ENCODE data around the gene PCDH15.

The PCDH15 gene

DNA sequence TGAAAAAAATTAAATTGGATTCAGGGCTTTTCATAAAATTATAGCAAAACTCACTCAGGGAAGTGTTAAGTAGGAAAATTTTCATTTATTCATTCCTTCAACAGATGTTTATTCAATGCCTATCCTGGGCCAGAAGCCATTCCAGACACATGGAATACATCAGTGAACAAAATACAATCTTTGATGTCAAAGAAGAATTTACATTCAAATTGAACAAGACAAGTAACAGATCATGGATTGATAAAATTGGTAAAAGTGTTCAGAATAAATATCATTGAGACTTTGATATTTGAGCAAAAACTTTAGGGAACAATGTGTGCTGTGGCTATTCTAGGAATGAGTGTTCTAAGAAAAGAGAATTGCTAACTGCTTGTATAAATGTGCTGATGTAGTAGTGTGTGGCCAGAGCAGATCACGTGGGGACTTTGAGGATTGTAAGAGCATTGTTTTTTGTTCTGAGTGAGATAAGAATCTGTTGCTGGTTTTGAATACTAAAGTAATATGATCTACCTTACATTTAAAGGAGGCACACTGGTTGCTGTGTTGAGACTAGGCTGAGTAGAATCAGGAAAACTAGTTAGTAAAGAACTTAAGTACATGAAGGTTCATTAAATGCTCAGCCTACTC, 957.2 kb downstream of the PCDH15 start:
- DNase-seq (ENCODE audit: low read depth in 3 of 3) = no peak

GRCh38 chr10:53841483-53842145, 959.4 kb downstream of the PCDH15 start:
- no peak for DNase-seq (ENCODE audit: low read depth in 3 of 3)

DNA sequence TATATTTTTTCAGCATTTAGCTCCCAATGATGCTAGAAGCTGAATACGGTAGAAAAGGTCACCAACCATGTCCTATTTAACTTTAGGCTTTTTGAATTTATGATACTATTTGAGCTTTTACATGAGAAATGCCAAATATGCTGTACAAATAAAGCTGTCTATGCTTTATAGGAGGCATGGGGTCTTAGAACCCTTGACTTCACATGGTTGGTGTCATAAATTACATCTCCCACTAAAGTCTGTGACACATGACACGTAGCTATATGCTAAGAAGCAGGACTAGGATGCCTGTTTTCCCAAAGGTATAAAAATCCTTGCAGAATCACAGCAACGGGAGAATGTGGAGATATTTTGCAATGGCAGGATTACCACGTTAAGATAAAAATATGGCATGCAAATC, 960.4 kb downstream of the PCDH15 start:
- DNase-seq (ENCODE audit: low read depth in 3 of 3) = no peak

DNA sequence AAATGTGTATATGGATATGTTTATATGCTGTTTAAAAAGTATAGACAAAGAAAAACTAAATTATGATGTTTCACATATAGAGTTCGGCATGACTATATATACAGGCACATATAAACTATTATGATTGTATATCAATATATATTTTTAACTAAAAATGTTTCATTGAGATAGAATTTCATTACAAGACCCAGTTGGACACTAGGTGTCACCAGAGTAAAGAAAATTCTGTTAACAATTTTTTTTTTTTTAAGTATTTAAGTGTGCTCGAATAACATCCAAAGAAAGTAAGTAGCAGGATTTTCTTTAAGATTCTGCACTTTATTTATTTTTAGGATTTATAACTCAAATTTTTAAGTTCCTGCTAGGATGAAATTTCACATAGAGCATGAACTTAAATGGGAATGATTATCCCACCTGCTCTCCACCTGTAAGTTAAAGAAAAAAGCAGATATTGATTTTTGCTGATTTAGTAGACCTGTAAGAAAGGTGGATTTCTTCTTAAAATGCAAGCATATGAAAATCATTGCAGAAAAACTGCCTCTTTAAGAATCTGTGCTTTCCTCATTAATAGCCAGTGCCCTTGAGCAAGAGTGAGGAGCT, 961.5 kb downstream of the PCDH15 start:
- no peak for DNase-seq (ENCODE audit: low read depth in 3 of 3)

- no peak for DNase-seq (ENCODE audit: low read depth in 3 of 3)
Observed at GRCh38 chr10:53836638-53837037, 964.4 kb downstream of the PCDH15 start.

- no peak for DNase-seq (ENCODE audit: low read depth in 3 of 3)
Observed at GRCh38 chr10:53833908-53834307, 967.1 kb downstream of the PCDH15 start.

DNA sequence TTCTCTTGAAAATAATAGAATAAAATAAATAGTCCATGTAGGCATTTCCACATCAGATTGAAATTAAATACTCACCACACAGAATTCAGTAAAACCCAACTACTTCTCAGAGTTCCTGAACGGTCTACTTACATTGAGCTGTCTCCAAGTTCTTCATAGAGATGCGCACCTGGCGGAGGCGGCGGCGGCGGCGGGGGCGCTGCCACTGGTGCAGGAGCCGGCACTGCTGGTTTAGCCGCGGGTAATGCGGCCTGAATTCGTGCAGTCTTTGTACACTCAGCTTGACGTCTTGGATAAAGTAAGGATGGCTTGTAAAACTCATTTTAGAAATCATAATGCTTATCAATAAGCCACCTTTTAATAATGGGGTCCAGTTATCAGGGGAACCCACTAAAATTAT, 973.8 kb downstream of the PCDH15 start:
- no peak for DNase-seq (ENCODE audit: low read depth in 3 of 3)

DNA sequence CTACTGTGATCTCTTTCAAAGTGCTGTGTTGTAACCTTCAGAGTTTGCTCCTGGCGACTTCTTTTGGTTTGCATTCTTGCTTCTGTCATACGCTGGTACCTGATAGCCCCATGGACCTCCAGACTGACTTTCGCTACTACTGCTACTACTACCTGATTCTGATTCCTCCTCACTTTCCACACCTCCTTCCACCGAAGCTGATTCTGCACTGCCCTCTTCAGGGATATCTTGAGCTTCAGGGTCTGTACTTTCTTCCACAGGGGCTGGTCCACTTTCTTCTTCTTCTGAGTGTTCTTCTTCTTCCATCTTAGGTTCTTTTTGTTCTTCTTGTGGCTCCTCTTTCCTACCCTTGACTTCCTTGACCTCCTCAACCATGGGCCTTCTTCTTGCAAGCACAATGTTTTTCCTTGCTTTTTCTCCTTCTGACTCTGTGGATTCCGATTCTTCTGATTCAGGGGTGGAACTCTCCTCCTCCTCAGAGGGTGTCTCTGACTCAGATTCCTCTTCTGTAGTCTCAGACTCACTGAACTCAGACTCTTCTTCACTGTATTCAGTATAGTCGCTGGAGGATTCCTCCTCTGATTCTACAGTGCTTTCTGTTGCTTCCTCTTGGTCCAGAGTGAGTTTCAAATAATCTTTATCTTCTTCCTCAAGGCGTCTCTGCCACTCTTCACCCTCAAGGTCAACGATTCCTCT, 992.2 kb downstream of the PCDH15 start:
- no peak for DNase-seq (ENCODE audit: low read depth in 3 of 3)

DNA sequence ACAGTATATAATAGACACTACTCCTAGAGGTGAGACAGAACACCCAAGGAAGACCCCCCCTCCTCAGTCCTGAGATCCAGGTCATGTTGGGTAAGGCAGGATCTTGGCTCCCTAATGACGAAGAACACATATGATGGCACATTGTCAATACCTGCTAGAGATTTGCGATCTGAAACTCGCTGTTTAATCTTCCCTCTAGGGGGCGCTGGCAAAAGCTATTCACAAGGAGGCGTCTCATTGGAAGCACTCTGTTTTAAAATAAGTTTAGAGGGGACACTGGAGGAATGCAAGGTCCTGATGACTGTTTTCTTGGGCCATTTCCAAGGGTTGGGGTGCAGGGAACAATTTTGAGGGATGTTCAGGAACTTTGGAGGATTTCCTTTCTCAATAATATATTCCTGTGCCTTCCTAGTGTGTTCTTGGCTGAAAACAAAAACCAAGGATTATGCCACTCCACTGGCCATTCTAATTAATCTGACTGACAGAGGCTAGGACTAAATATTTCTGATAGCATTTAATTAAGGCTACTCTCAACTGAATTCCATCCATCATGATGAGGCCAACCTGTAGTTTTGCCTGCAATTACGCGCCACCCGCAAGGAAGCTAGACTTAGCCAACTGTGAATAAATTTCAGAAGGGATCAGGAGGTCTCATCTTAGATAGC, 1014.7 kb downstream of the PCDH15 start:
- no peak for DNase-seq (ENCODE audit: low read depth in 3 of 3)

DNA sequence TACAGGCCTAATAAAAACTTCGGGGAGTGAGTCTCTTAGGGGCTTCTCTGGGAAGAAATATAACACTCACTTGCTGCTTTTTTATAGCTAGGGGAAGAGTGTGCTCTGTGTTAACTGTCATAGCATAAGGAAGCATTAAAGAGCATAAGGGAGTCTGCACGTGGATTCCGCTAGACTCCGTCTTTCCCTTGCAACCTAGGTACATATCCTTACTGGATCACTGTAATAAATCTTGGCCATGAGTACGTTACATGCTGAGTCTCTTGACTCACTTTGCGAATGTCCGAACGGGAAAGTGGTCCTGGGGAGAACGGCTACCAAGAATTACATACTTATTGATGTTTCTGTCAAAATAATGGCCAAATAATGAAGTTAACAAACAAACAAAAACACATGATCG, 1029.3 kb downstream of the PCDH15 start:
- DNase-seq (ENCODE audit: low read depth in 3 of 3) = no peak

GRCh38 chr10:53770903-53771302, 1030.1 kb downstream of the PCDH15 start:
- no peak for DNase-seq (ENCODE audit: low read depth in 3 of 3)

DNA sequence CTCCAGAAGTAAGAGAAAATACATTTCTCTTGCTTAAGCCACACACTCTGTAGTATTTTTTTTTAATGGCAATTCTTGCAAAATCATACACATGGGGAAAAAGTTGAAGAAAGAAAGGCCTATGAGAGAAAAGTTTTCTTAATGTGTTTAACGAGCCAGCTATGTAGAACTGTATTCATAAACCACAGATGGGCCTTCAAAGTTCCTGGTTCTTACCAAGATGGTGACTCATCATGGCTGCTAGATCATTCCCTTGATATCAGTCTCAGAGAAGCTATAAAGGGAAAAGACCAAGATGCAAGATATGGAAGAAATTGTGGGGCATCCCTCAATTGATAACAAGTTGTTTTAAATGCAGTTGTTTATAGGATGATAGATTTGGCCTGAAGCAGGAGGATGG, 1035.7 kb downstream of the PCDH15 start:
- no peak for DNase-seq (ENCODE audit: low read depth in 3 of 3)

- DNase-seq (ENCODE audit: low read depth in 3 of 3) = no peak
Observed at GRCh38 chr10:53754596-53755250, 1046.3 kb downstream of the PCDH15 start.
